GM18867 (cell line): ENCODE measurements around the gene RBMS3.

ENCODE experiments used
- ATAC-seq: cut with Tn5 transposase; IDR thresholded peaks from one replicate; pipeline ENCODE4 v1.9.1; 2021; ENCODE audit warnings: mild to moderate bottlenecking, moderate library complexity; ENCODE audit not compliant: unreplicated experiment

RBMS3 gene

DNA sequence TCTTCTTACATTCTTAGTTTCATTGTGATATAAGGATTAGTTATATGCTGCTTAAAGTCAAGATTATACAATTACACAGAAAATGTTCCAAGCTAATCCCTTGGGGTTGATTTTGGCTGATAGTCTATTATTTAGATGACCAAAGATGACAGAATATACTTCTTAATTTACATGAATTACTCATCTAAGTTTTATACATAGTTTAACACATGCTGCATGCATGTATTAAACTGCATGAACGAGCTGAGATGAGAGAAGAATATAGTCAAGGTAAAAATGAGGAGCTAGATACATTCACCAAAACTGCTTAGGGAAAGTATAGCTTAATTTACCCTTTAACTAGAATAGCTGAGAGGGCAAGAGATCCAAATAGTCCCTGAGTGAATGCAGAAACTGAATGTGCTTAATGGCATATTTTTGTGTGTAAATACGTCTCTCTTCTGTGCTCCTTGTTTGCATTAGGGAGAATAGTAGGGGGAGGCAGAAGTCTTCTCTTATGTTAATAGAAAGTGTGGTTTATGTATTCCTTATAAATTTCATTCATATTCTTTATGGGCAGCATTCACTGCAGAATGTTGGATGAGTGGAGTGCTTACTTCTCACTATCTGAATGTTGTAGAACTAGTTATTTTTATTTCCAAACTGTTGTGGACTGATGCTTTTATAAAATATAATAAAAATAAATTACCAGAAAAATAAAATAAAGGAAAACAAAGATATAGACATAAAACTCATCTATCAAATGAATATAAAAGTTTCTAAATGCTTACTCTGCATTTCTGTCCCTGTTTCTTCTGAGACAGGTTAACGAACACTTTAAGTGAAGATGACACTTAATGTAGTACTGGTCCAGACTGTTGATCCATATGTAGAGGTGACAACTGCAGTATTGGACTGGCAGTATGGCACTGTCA, 327.8 kb downstream of the RBMS3 start:
- ATAC-seq = no peak

DNA sequence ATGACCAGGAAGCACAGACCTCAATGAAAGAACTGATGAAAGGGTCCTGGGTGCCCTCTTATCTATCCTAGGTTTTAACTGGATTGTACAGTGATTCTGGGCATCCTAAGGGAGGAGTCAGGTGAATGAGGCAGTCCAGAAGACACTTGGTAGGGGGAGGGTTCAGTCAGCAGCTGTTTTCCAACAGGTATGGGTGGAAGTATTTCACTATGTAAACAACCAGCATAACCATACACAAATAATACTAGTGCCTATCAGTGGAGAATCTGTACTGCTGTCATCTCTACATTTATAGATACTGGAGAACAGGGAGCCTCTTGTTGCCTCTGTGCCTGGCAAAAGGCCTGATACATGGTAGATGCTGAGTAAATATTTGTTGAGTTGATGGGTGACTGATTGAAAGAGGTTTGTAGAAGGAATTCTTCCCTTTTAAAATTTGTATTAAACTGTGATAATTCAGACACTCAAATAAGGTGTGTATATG, 328.5 kb downstream of the RBMS3 start:
- no peak for ATAC-seq

DNA sequence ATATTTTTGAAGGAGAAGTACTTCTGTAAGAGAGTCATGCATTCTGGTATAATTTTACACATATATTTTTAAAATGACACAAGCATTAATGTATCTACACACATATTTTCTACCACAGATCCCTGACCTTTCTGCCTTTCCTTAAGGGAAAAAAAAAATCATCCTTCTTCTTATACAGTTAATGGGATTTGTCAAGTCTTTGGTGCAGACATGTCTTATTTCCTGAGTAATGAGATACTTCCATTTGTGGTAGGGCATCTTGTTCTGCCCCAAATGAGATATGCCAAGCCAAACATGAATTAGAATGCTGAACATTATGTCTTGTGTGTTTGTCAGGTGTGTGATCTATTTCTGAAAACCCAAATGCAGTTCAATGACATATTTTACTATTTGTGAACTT, 329.9 kb downstream of the RBMS3 start:
- no peak for ATAC-seq

DNA sequence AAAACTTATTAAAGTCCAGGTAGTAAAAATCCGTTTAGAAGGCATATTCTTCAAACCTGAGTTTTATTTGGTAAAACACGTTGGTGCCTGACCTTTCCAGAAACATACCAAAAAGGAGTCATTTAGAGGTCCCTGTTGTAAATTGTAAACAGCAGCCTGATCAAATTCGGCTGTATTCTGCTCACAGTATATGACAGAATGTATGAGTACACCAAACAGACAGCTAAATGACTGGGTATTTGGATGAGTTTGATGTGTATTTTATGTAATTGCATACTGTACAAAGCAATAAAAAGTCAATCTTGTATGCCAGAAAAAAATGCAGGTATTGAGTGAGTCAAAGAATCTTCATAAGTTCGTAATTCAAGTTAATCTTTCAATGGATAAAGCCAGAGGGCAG, 330.4 kb downstream of the RBMS3 start:
- no peak for ATAC-seq

DNA sequence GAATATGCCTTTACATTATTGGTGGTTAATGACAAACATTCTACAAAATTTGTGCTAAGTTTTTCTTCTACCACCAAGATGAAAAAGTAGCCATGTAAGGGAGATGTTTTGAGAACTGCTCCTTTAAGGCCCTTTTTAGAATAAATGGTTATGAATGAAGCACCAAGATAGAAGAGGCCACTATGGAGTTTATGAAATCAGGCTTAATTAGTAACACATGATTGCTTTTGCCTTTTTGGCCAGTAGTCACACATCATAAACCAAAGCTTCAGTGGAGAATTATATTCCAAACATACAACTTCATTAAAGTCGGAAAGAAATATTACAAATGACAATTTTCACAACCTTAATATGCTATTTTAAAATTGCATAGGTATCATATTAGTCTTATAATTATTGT, 331.7 kb downstream of the RBMS3 start:
- no peak for ATAC-seq

DNA sequence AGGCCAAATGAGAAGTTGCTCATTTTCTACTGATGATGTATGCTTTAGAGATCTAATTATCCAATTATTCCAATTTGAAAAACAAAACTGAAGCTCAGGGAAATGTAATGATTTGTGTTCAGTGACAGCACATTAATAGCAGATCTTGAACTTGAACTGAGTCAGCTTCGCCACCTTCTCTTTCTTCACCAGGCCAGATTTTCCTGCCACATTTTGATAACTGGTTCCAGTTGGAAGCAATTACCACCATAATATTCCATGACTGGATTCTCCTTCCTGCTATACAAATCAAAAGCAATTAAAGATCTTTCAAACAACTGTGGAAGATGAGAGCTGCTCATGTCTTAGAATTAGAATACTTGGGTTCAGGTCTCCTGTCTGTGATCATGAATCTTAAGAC, 334.1 kb downstream of the RBMS3 start:
- no peak for ATAC-seq

DNA sequence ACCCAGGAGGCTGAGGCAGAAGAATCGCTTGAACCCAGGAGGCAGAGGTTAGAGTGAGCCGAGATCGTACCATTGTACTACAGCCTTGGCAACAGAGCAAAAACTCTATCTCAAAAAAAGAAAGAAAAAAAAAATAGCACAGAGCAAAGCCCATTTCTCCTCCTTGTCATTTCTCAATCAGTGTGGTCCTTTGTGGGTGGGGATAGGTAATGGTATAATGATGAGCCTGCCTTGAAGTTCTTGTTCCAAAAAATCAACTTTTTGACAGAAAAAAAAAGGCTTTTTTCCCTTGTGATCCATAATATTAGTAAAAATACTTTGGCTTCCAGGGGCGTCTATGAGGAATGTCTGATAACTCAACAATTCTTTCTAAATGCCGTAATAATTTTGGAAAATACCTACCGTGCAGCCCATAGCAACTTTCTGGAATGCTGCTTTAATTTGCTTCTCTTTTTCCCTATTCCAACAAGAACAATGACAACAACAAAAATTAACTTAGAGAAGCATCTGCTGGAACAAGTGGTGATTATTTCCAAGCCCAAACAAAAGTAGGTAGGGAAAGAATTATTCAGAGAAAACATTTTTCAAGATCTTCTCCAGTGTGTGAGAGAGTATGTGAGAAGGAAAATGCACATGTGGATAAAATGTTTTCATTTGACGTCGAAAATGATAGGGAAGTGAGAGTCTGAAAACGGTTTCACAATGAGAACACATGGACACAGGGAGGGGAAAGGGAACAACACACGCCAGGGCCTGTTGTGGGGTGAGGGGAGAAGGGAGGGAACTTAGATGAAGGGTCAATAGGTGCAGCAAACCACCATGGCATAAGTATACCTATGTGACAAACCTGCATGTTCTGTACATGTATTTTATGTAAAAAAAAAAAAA, 337.8 kb downstream of the RBMS3 start:
- no peak for ATAC-seq

DNA sequence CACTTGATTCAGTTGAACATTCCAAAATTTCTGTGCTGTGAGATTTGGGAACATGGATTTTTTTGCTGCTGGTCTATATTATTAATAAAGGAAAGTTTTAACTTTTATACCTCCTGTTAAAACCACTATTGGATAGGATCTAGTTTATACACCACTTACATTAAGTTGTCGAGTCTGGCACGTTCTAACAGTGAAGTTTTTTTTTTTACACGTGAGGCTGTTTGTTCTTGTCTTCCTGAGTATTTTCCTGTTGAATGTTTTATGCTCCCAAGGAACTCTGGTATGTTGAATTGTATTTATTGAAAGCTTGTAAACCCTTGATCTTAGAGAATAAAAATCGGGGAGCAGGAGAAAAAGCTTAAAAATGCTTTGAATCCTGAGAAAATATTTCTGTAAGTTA, 338.8 kb downstream of the RBMS3 start:
- ATAC-seq = no peak

DNA sequence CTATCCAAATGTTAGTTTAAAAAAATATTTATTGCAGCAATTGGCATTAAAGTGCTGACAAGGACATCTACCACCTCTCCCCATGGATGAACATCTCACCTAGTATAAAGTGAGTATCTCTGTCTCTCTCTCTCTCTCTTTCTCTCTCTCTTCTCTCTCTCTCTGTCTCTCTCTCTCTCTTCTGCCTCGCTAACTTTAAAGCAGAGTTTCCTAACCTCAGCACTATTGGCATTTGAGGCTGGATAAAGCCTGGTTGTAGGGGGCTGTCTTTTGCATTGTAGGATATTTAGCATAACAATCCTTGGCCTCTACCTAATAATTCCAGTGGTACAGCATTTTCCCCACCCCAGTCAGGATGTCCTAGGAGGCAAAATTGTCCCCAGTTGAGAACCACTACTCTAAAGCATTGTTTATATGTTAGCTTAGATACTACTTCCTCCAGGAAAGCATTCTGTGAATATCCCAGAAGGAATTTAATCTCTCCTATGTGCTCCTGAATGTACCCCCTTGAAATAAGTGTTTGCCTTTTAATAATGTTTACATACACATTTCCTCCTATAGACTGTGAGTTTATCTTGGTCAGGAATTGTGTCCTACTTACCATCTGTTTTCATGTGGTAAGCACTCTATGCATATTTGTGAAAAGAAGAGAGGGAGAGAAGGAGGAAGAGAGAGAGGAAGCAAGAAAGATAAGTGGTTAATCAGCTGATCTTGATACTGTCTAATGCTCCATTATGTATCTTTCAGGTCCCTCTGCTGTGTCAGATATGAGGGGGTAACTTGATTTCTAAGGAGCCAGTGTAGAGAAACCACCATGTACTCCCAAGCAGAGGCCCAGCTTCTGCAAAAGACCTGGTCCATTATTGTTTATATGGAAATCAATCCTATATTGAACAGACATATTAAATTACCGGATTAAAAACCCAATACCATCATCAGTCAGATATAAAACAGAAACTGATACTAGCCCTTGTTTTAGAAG, 346.6 kb downstream of the RBMS3 start:
- ATAC-seq = no peak

DNA sequence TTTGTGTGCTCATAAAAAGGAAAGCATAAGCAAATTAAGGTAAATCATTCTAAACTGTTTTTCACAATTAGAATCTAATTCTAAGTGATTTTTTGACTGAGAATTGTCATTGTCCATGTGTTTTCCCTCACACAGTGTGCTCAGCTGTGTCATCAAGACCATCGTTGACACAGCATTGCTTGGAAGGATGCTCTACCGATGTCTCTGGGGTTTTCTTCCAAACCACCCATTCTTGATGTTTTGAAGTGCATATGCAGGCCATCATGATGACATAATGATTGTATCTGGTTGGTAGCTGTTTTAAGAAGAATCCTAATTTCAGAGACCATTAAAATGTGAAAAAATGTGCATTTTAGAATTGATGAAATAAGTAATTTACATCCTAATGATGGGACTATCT, 347.9 kb downstream of the RBMS3 start:
- ATAC-seq = no peak

DNA sequence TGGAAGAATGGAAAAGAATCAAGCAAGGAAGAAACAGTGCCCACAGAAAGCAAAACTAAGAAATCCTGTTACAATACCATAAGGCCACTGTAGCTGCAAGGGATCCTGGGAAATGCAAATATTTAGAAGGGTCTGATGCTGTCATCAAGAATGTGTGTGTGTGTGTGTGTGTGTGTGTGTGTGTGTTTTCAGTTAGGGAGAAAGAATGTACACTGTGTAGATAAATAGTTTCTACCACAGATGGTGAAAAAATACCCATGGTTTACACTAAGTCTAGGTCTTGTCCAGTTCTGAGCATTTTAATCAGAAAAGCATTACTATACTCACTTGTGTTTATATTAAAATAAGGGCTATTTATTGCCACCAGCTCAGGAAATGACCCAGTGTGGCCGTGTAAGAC, 355.0 kb downstream of the RBMS3 start:
- no peak for ATAC-seq

DNA sequence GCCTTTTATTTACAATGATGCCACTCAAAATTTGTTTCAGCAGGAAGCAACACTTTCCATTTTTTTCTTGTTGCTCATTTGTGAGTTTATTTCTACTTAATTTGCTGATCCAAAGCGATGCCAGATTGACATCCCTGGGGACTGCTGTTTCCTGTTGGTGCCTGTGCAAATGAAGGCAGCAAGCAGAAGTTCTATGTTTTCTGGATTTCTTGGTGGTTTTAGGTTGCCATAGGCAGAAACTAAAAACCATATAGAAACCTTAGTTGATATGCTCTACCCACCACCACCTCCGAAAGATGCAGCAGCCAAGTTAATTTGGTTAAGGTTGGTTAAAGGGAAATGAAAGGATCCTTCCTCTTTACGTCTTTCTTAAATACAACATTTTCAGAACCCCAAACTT, 356.2 kb downstream of the RBMS3 start:
- ATAC-seq = no peak

DNA sequence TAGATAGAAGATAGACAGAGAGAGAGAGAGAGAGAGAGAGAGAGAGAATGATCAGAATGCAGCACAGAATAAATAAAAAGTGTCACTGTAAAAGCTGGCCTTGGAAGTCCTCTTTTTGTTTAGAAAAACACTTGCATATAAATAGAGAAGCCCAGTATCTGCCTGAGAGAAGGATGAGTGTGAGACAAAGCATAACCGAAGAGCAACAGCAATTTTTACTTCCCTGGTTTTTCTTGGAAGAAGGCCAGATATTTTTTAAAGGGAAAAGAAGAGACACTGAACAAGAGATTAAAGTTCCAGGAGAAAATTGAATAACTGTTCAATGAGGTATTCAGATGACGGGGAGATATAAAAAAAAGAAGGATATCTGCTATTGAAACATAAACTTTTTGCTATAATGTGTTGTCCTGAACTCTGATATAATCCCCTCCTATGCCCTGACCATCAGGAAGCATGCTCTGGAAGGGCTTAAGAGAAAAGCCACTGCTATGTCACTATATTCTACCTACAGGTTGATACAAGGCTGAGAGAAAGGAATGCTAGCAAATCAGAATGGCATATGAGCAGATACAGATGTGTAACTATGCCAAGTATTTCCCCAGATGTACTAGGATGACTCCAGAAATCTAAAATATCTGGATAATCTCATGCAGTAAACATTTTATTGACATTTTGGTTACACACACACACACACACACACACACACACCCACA, 358.9 kb downstream of the RBMS3 start:
- no peak for ATAC-seq

DNA sequence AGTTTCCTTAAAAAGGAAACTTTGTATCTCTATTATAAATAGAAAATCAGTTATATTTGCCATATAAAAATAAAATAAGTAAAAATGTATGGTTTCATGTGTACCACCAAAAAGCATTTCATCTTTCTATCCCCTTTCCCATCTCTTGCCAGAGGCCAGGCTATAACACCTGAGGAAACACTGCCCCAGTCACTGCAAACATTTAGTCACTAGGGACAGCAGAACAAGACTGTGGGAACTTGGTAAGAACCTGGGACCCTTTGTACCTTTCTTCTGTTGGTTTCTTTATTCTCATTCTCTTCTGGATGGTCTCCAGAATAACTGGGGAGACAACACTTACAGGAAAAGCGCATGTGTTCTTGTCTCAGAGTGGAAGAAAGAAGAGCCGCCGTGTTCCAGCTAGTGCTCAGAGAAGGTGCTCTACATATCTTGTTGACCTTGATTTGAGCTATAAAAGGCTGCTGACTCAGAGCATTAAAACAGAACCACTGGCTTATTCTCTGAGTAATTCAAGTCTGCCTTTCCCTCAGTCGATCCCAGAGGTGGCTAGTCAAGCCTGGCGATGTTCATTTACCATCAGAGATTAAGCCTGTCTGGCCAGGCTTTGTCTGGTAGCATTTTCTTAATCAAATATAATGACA, 361.6 kb downstream of the RBMS3 start:
- no peak for ATAC-seq

DNA sequence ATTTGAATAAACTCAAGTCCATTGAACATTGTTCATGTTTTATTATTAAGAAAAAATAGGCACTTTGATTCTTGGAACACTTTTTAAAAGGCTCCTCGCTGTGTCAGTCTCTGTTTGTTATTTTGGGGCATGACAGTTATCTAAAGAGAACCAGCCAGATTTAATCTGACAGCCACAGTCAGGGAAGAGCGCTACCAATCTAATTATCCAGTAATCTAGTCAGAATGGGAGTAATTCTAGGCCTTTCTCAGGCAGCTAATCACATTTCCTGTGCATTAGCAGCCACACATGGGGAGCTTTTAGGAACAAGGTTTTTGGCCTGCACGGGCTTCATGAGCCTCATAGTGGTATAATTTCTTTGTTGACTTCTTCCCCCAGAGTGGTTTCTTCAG, 362.2 kb downstream of the RBMS3 start:
- no peak for ATAC-seq

DNA sequence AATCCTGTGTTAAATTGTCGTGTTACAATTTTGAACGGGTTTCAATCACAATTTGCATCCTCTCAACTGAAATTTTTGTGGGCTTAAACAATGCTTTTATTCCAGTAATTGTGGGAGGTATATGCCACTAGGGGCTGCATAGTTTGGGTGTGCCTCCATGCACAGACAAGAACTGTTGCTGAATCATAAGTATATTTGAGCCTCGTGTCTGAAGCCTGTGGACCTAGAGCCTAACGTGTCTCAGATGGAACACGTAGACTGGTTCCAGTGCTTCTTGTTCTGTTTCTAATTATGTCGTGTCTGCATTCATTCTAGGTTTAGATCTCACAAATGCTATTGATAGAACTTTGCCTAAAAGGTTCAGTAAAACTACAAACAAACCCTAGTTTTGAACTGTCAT, 363.4 kb downstream of the RBMS3 start:
- no peak for ATAC-seq

DNA sequence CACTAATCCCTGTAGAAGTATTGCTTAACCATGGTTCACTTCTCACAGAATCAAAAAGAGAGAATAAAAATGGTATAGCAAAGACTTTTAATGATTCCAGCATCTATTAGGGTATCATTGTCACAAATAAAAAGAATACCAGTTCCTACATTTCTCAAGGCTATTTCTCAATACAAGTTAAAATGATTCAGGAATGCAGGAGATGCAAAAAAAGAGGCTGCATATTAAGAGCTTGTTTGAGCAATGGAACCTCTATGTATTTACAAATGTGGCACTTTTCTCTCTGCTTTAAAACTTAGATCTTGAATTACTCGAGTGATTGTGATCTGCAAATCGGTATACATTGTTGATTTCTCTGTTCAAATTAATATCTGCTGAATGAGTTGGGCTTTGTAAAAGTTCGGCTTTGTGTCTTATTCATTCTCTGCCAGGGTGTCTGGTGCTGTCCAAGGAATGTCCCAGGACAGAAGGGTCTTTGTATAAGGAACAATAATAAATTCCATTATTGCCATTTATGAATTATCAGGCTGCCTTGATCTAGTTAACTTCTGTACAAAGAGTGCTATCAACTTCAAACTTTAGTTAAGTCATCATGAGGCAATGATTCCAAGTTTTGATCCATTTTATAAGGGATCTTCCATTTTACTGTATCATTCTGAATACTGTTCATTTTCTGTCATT, 364.2 kb downstream of the RBMS3 start:
- ATAC-seq = no peak

DNA sequence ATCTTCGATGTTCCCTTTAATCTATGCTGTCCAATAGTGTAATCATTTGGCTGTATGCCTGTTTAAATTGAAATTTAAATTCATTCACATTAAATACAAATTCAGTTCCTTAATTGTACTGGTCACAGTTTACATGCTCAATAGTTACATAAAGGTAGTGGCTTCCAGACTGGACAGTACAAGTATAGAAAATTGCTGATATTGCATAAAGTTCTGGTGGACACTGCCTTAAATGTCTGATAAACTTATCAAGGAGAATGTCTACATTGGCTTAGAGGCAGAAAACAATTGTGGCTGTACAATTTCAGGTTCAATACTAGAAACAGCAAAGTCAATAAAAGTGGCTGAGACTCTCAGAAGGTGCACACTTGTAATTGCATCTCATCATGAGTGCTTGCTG, 365.2 kb downstream of the RBMS3 start:
- no peak for ATAC-seq
